Keratinocyte (primary cell): ENCODE results near the gene PLCH2.

ENCODE experiments used
- CTCF ChIP-seq, 3 experiments: IDR thresholded peaks in 1 of 3; conservative IDR thresholded peaks in 1 of 3; optimal IDR thresholded peaks in 1 of 3; 2 replicates in 2 of 3; 3 replicates in 1 of 3; pipeline versions ENCODE3 to v1.5.1; 2011; ENCODE audit warnings: low read length in 3 of 3, mild to moderate bottlenecking in 3 of 3, moderate library complexity in 2 of 3, control low read depth in 1 of 3, inconsistent platforms in 1 of 3; ENCODE audit not compliant: insufficient read depth in 2 of 3; ENCODE audit errors: extremely low read depth in 1 of 3
- EZH2 ChIP-seq: IDR thresholded peaks from one replicate; pipeline ENCODE4 v1.6.1; 2012; ENCODE audit warnings: inconsistent platforms, mild to moderate bottlenecking, low read length, moderate library complexity

- TF ChIP-seq CTCF (optimal IDR thresholded peaks at IDR 0.05 in 1 of 3, IDR thresholded peaks at IDR 0.05 in 1 of 3, conservative IDR thresholded peaks at IDR 0.05 in 1 of 3; ENCODE audit: extremely low read depth in 1 of 3, insufficient read depth in 2 of 3, low read length in 3 of 3) (no peak), EZH2 (no peak)
These were observed 17.1 kb downstream of the PLCH2 start for GRCh38 chr1:2493218-2493617.
